Measurements from ENCODE around the gene PDE9A.
"Not testable (repeated sequence)": the region's sequence is repeated elsewhere in the genome, so short reads cannot be mapped to it uniquely, and the experiment has no call there.

Gene PDE9A

GRCh38 chr21:42653231-42654061 lies at the start of gene PDE9A:
TSS of gene PDE9A (plus strand) at chr21:42653621. CDS start at chr21:42653815, 194 bp downstream.
- no peaks in the 10 kb centered on the region for H3K27me3 ChIP-seq (ENCODE audit: control insufficient read depth in 1 of 2, insufficient read depth in 2 of 2, low read length in 2 of 2)
- H3K9ac ChIP-seq (ENCODE audit: low read length), result peak within 1 kb of the TSS; percentile 75
- peak within 1 kb of the TSS; percentile 93 for H3K27ac ChIP-seq (ENCODE audit: low read depth, low read length)
- H3K9me3 ChIP-seq (ENCODE audit: low read length), result no peaks in the 10 kb centered on the region
- peaks cover 45% of the 10 kb centered on the region for H3K4me1 ChIP-seq (ENCODE audit: insufficient read depth, low read length)
- no peaks in the 10 kb centered on the region for H3K36me3 ChIP-seq (ENCODE audit: insufficient read depth, low read length)
- peak within 1 kb of the TSS; percentile 84 to 85 for H3K4me3 ChIP-seq (ENCODE audit: low read depth in 1 of 2, low read length in 2 of 2)

- H3K9me3 ChIP-seq (ENCODE audit: low read length), result no peaks in the 10 kb centered on the region
- no peak overlapping the region for H3K27ac ChIP-seq (ENCODE audit: low read depth, low read length)
- no peaks in the 10 kb centered on the region for H3K4me1 ChIP-seq (ENCODE audit: insufficient read depth, low read length)
- no peaks in the 10 kb centered on the region for H3K36me3 ChIP-seq (ENCODE audit: insufficient read depth, low read length)
- H3K9ac ChIP-seq (ENCODE audit: low read length), result no peak overlapping the region
- no peak overlapping the region for H3K4me3 ChIP-seq (ENCODE audit: low read depth in 1 of 2, low read length in 2 of 2)
- H3K27me3 ChIP-seq (ENCODE audit: control insufficient read depth in 1 of 2, insufficient read depth in 2 of 2, low read length in 2 of 2), result no peaks in the 10 kb centered on the region
Measured at GRCh38 chr21:42607102-42607501, 46.3 kb upstream of the PDE9A start.

GRCh38 chr21:42607525-42608102 lies 45.8 kb upstream of the PDE9A start:
- H3K9me3 ChIP-seq (ENCODE audit: low read length), result no peaks in the 10 kb centered on the region
- H3K27me3 ChIP-seq (ENCODE audit: control insufficient read depth in 1 of 2, insufficient read depth in 2 of 2, low read length in 2 of 2), result no peaks in the 10 kb centered on the region
- no peak overlapping the region for H3K9ac ChIP-seq (ENCODE audit: low read length)
- no peak overlapping the region for H3K27ac ChIP-seq (ENCODE audit: low read depth, low read length)
- no peaks in the 10 kb centered on the region for H3K4me1 ChIP-seq (ENCODE audit: insufficient read depth, low read length)
- no peak overlapping the region for H3K4me3 ChIP-seq (ENCODE audit: low read depth in 1 of 2, low read length in 2 of 2)
- H3K36me3 ChIP-seq (ENCODE audit: insufficient read depth, low read length), result no peaks in the 10 kb centered on the region

- no peak overlapping the region for H3K27ac ChIP-seq (ENCODE audit: low read depth, low read length)
- H3K4me3 ChIP-seq (ENCODE audit: low read depth in 1 of 2, low read length in 2 of 2), result no peak overlapping the region
- H3K4me1 ChIP-seq (ENCODE audit: insufficient read depth, low read length), result no peaks in the 10 kb centered on the region
- no peaks in the 10 kb centered on the region for H3K9me3 ChIP-seq (ENCODE audit: low read length)
- H3K36me3 ChIP-seq (ENCODE audit: insufficient read depth, low read length), result no peaks in the 10 kb centered on the region
- H3K9ac ChIP-seq (ENCODE audit: low read length), result no peak overlapping the region
- no peaks in the 10 kb centered on the region for H3K27me3 ChIP-seq (ENCODE audit: control insufficient read depth in 1 of 2, insufficient read depth in 2 of 2, low read length in 2 of 2)
Measured at GRCh38 chr21:42608446-42608845, 45.0 kb upstream of the PDE9A start.

GRCh38 chr21:42609811-42610210 lies 43.6 kb upstream of the PDE9A start:
- Histone ChIP-seq H3K9ac (ENCODE audit: low read length) (no peak overlapping the region), H3K27ac (ENCODE audit: low read depth, low read length) (no peak overlapping the region), H3K36me3 (ENCODE audit: insufficient read depth, low read length) (no peaks in the 10 kb centered on the region), H3K4me1 (ENCODE audit: insufficient read depth, low read length) (no peaks in the 10 kb centered on the region), H3K27me3 (ENCODE audit: control insufficient read depth in 1 of 2, insufficient read depth in 2 of 2, low read length in 2 of 2) (no peaks in the 10 kb centered on the region), H3K9me3 (ENCODE audit: low read length) (no peaks in the 10 kb centered on the region), H3K4me3 (ENCODE audit: low read depth in 1 of 2, low read length in 2 of 2) (no peak overlapping the region)

GRCh38 chr21:42611852-42612251 lies 41.6 kb upstream of the PDE9A start:
- H3K36me3 ChIP-seq (ENCODE audit: insufficient read depth, low read length), result no peaks in the 10 kb centered on the region
- H3K4me1 ChIP-seq (ENCODE audit: insufficient read depth, low read length), result peaks cover 4% of the 10 kb centered on the region
- no peak overlapping the region for H3K4me3 ChIP-seq (ENCODE audit: low read depth in 1 of 2, low read length in 2 of 2)
- H3K27me3 ChIP-seq (ENCODE audit: control insufficient read depth in 1 of 2, insufficient read depth in 2 of 2, low read length in 2 of 2), result peaks cover 0 to 2% of the 10 kb centered on the region in 2 donors
- H3K9ac ChIP-seq (ENCODE audit: low read length), result no peak overlapping the region
- no peaks in the 10 kb centered on the region for H3K9me3 ChIP-seq (ENCODE audit: low read length)
- no peak overlapping the region for H3K27ac ChIP-seq (ENCODE audit: low read depth, low read length)

GRCh38 chr21:42612390-42612789 lies 41.0 kb upstream of the PDE9A start:
- Histone ChIP-seq H3K36me3 (ENCODE audit: insufficient read depth, low read length) (no peaks in the 10 kb centered on the region), H3K4me3 (ENCODE audit: low read depth in 1 of 2, low read length in 2 of 2) (no peak overlapping the region), H3K27me3 (ENCODE audit: control insufficient read depth in 1 of 2, insufficient read depth in 2 of 2, low read length in 2 of 2) (peaks cover 0 to 7% of the 10 kb centered on the region in 2 donors), H3K9ac (ENCODE audit: low read length) (no peak overlapping the region), H3K9me3 (ENCODE audit: low read length) (no peaks in the 10 kb centered on the region), H3K27ac (ENCODE audit: low read depth, low read length) (no peak overlapping the region), H3K4me1 (ENCODE audit: insufficient read depth, low read length) (peaks cover 6% of the 10 kb centered on the region)

GRCh38 chr21:42613756-42614155 lies 39.7 kb upstream of the PDE9A start:
- no peaks in the 10 kb centered on the region for H3K9me3 ChIP-seq (ENCODE audit: low read length)
- no peak overlapping the region for H3K27ac ChIP-seq (ENCODE audit: low read depth, low read length)
- H3K27me3 ChIP-seq (ENCODE audit: control insufficient read depth in 1 of 2, insufficient read depth in 2 of 2, low read length in 2 of 2), result peaks cover 0 to 18% of the 10 kb centered on the region in 2 donors
- H3K4me3 ChIP-seq (ENCODE audit: low read depth in 1 of 2, low read length in 2 of 2), result no peak overlapping the region
- no peak overlapping the region for H3K9ac ChIP-seq (ENCODE audit: low read length)
- H3K4me1 ChIP-seq (ENCODE audit: insufficient read depth, low read length), result peaks cover 6% of the 10 kb centered on the region
- no peaks in the 10 kb centered on the region for H3K36me3 ChIP-seq (ENCODE audit: insufficient read depth, low read length)

- H3K9ac ChIP-seq (ENCODE audit: low read length), result no peak overlapping the region
- H3K9me3 ChIP-seq (ENCODE audit: low read length), result no peaks in the 10 kb centered on the region
- H3K27ac ChIP-seq (ENCODE audit: low read depth, low read length), result no peak overlapping the region
- peaks cover 0 to 18% of the 10 kb centered on the region in 2 donors for H3K27me3 ChIP-seq (ENCODE audit: control insufficient read depth in 1 of 2, insufficient read depth in 2 of 2, low read length in 2 of 2)
- no peaks in the 10 kb centered on the region for H3K36me3 ChIP-seq (ENCODE audit: insufficient read depth, low read length)
- peaks cover 6% of the 10 kb centered on the region for H3K4me1 ChIP-seq (ENCODE audit: insufficient read depth, low read length)
- H3K4me3 ChIP-seq (ENCODE audit: low read depth in 1 of 2, low read length in 2 of 2), result no peak overlapping the region
Measured at GRCh38 chr21:42614396-42614795, 39.0 kb upstream of the PDE9A start.

- no peak overlapping the region for H3K27ac ChIP-seq (ENCODE audit: low read depth, low read length)
- peaks cover 0 to 20% of the 10 kb centered on the region in 2 donors for H3K27me3 ChIP-seq (ENCODE audit: control insufficient read depth in 1 of 2, insufficient read depth in 2 of 2, low read length in 2 of 2)
- peaks cover 6% of the 10 kb centered on the region for H3K4me1 ChIP-seq (ENCODE audit: insufficient read depth, low read length)
- H3K36me3 ChIP-seq (ENCODE audit: insufficient read depth, low read length), result no peaks in the 10 kb centered on the region
- no peak overlapping the region for H3K9ac ChIP-seq (ENCODE audit: low read length)
- H3K4me3 ChIP-seq (ENCODE audit: low read depth in 1 of 2, low read length in 2 of 2), result no peak overlapping the region
- H3K9me3 ChIP-seq (ENCODE audit: low read length), result no peaks in the 10 kb centered on the region
Measured at GRCh38 chr21:42614811-42615351, 38.5 kb upstream of the PDE9A start.

- not testable (repeated sequence) for H3K9ac ChIP-seq (ENCODE audit: low read length); H3K4me3 ChIP-seq (ENCODE audit: low read depth in 1 of 2, low read length in 2 of 2)
Measured at GRCh38 chr21:42615377-42615776, 38.0 kb upstream of the PDE9A start.

More at GRCh38 chr21:42615377-42615776, 38.0 kb upstream of the PDE9A start:
- not testable (repeated sequence) for H3K4me1 ChIP-seq (ENCODE audit: insufficient read depth, low read length); H3K27ac ChIP-seq (ENCODE audit: low read depth, low read length); H3K36me3 ChIP-seq (ENCODE audit: insufficient read depth, low read length); H3K9me3 ChIP-seq (ENCODE audit: low read length)
- peaks cover 0 to 22% of the 10 kb centered on the region in 2 donors for H3K27me3 ChIP-seq (ENCODE audit: control insufficient read depth in 1 of 2, insufficient read depth in 2 of 2, low read length in 2 of 2)
